Measurements from ENCODE around the gene CDC14B.

Gene CDC14B

GRCh38 chr9:96515621-96516470 is 103.8 kb downstream of the CDC14B start:
- Histone ChIP-seq H3K27me3 (replicated peaks; ENCODE audit: insufficient read depth, low read length) (no peaks in the 10 kb centered on the region), H3F3A (ENCODE audit: insufficient read depth, low read length) (no peaks in the 10 kb centered on the region), H3K36me3 (replicated peaks; ENCODE audit: insufficient read depth, low read length) (no peaks in the 10 kb centered on the region), H4K20me1 (ENCODE audit: insufficient read depth, low read length) (no peaks in the 10 kb centered on the region), H3K79me2 (ENCODE audit: low read length) (no peaks in the 10 kb centered on the region), H3K27ac (ENCODE audit: low read length) (no peak overlapping the region), H3K9ac (ENCODE audit: low read length) (no peak overlapping the region), H3K4me2 (ENCODE audit: low read depth, low read length) (no peak overlapping the region), H3K9me3 (replicated peaks; ENCODE audit: insufficient read depth, low read length) (no peaks in the 10 kb centered on the region), H2AFZ (ENCODE audit: low read length) (no peak overlapping the region), H3K9me2 (replicated peaks; ENCODE audit: insufficient read depth, low read length) (no peaks in the 10 kb centered on the region), H3K4me1 (ENCODE audit: low read length) (no peaks in the 10 kb centered on the region), H3K4me3 (ENCODE audit: low read length) (no peak overlapping the region)
- no peak for TF ChIP-seq EZH2phosphoT487 (IDR thresholded peaks at IDR 0.05; ENCODE audit: low read length)
- no peak for TF ChIP-seq CTCF (IDR thresholded peaks at IDR 0.05; ENCODE audit: low read length)
- TF ChIP-seq EZH2 (optimal IDR thresholded peaks at IDR 0.05; ENCODE audit: low read depth, low read length): no peak
- no peak for DNase-seq

GRCh38 chr9:96514800-96515158 is 104.9 kb downstream of the CDC14B start:
- Histone ChIP-seq H3K4me2 (ENCODE audit: low read depth, low read length) (no peak overlapping the region), H3K9ac (ENCODE audit: low read length) (no peak overlapping the region), H3K4me1 (ENCODE audit: low read length) (0 out of 2 replicates have a peak, but pooled peaks cover 3% of the 10 kb centered on the region), H2AFZ (ENCODE audit: low read length) (no peak overlapping the region), H3K9me3 (replicated peaks; ENCODE audit: insufficient read depth, low read length) (no peaks in the 10 kb centered on the region), H3K27ac (ENCODE audit: low read length) (no peak overlapping the region), H3K27me3 (replicated peaks; ENCODE audit: insufficient read depth, low read length) (no peaks in the 10 kb centered on the region), H3F3A (ENCODE audit: insufficient read depth, low read length) (0 out of 2 replicates have a peak, but pooled peaks cover 4% of the 10 kb centered on the region), H3K79me2 (ENCODE audit: low read length) (no peaks in the 10 kb centered on the region), H4K20me1 (ENCODE audit: insufficient read depth, low read length) (no peaks in the 10 kb centered on the region), H3K9me2 (replicated peaks; ENCODE audit: insufficient read depth, low read length) (no peaks in the 10 kb centered on the region), H3K36me3 (replicated peaks; ENCODE audit: insufficient read depth, low read length) (no peaks in the 10 kb centered on the region), H3K4me3 (ENCODE audit: low read length) (no peak overlapping the region)
- TF ChIP-seq CTCF (IDR thresholded peaks at IDR 0.05; ENCODE audit: low read length) (no peak), EZH2phosphoT487 (IDR thresholded peaks at IDR 0.05; ENCODE audit: low read length) (no peak), EZH2 (optimal IDR thresholded peaks at IDR 0.05; ENCODE audit: low read depth, low read length) (no peak)
- DNase-seq: no peak

- Histone ChIP-seq H3K79me2 (ENCODE audit: low read length) (no peaks in the 10 kb centered on the region), H3K36me3 (replicated peaks; ENCODE audit: insufficient read depth, low read length) (no peaks in the 10 kb centered on the region), H3K4me3 (ENCODE audit: low read length) (no peak overlapping the region), H3K9me2 (replicated peaks; ENCODE audit: insufficient read depth, low read length) (no peaks in the 10 kb centered on the region), H3K27me3 (replicated peaks; ENCODE audit: insufficient read depth, low read length) (no peaks in the 10 kb centered on the region), H3K27ac (ENCODE audit: low read length) (no peak overlapping the region), H2AFZ (ENCODE audit: low read length) (no peak overlapping the region), H3K4me1 (ENCODE audit: low read length) (0 out of 2 replicates have a peak, but pooled peaks cover 5% of the 10 kb centered on the region), H3K4me2 (ENCODE audit: low read depth, low read length) (no peak overlapping the region), H3K9ac (ENCODE audit: low read length) (no peak overlapping the region), H4K20me1 (ENCODE audit: insufficient read depth, low read length) (no peaks in the 10 kb centered on the region), H3K9me3 (replicated peaks; ENCODE audit: insufficient read depth, low read length) (no peaks in the 10 kb centered on the region), H3F3A (ENCODE audit: insufficient read depth, low read length) (0 out of 2 replicates have a peak, but pooled peaks cover 4% of the 10 kb centered on the region)
- no peak for DNase-seq
- TF ChIP-seq EZH2 (optimal IDR thresholded peaks at IDR 0.05; ENCODE audit: low read depth, low read length) (no peak), CTCF (IDR thresholded peaks at IDR 0.05; ENCODE audit: low read length) (no peak), EZH2phosphoT487 (IDR thresholded peaks at IDR 0.05; ENCODE audit: low read length) (no peak)
These were observed 105.4 kb downstream of the CDC14B start for GRCh38 chr9:96514108-96514799.

All from MM.1S (cell line).